Measurements from ENCODE around the gene COQ5.

Gene COQ5

GRCh38 chr12:120495731-120496412 lies 33.1 kb downstream of the COQ5 start, which contains the start of gene DYNLL1 (continued):
- TF ChIP-seq ZNF335 (tag by site-specific recombination; conservative IDR thresholded peaks at IDR 0.05) = peak; percentile 74
- TF ChIP-seq KLF10 (tag by site-specific recombination; IDR thresholded peaks at IDR 0.05) = peak; percentile 49; the same call in 1 of the 2 replicates
- peak; percentile 85 for TF ChIP-seq GLIS2 (tag by site-specific recombination; IDR thresholded peaks at IDR 0.05)
- no peak for TF ChIP-seq ZNF292 (tag by site-specific recombination; IDR thresholded peaks at IDR 0.05; ENCODE audit: borderline replicate concordance, low read depth)
- TF ChIP-seq ZNF610 (tag by site-specific recombination; IDR thresholded peaks at IDR 0.05; ENCODE audit: borderline replicate concordance) = no peak
- TF ChIP-seq TCF7L2 (IDR thresholded peaks at IDR 0.05; ENCODE audit: borderline replicate concordance, low read depth, low read length) = no peak
- no peak for TF ChIP-seq ZNF560 (tag by site-specific recombination; IDR thresholded peaks at IDR 0.05; ENCODE audit: borderline replicate concordance)
- TF ChIP-seq OSR2 (tag by site-specific recombination; IDR thresholded peaks at IDR 0.05) = peak; percentile 96
- peak; percentile 34; the same call in 1 of the 2 replicates for TF ChIP-seq ZSCAN30 (tag by site-specific recombination; IDR thresholded peaks at IDR 0.05)
- peak; percentile 92 for TF ChIP-seq KLF1 (tag by site-specific recombination; IDR thresholded peaks at IDR 0.05)
- TF ChIP-seq ZBTB26 (tag by site-specific recombination; optimal IDR thresholded peaks at IDR 0.05) = peak; percentile 30
- 0 out of 2 replicates have a peak, but pooled peaks have one; percentile 43 for TF ChIP-seq ZBTB48 (tag by site-specific recombination; IDR thresholded peaks at IDR 0.05)
- peak; percentile 97 for TF ChIP-seq SP2 (tag by site-specific recombination; IDR thresholded peaks at IDR 0.05)
- TF ChIP-seq SALL2 (tag by site-specific recombination; IDR thresholded peaks at IDR 0.05; ENCODE audit: borderline replicate concordance) = no peak
- no peak for TF ChIP-seq ZNF2 (tag by site-specific recombination; IDR thresholded peaks at IDR 0.05)
- TF ChIP-seq ZNF341 (tag by site-specific recombination; IDR thresholded peaks at IDR 0.05; ENCODE audit: low read depth) = peak; percentile 97
- TF ChIP-seq ZNF10 (tag by site-specific recombination; IDR thresholded peaks at IDR 0.05) = no peak
- no peak for TF ChIP-seq ZNF433 (tag by site-specific recombination; IDR thresholded peaks at IDR 0.05; ENCODE audit: low read depth)
- TF ChIP-seq ZFP3 (tag by site-specific recombination; IDR thresholded peaks at IDR 0.05; ENCODE audit: low read depth) = no peak
- TF ChIP-seq ZNF585B (tag by site-specific recombination; IDR thresholded peaks at IDR 0.05) = no peak
- no peak for TF ChIP-seq FEZF1 (tag by site-specific recombination; IDR thresholded peaks at IDR 0.05)
- 0 out of 2 replicates have a peak, but pooled peaks have one; percentile 24 for TF ChIP-seq SP7 (tag by site-specific recombination; IDR thresholded peaks at IDR 0.05)
- no peak for TF ChIP-seq ZNF138 (tag by site-specific recombination; IDR thresholded peaks at IDR 0.05; ENCODE audit: borderline replicate concordance)
- no peak for TF ChIP-seq ZNF792 (tag by site-specific recombination; IDR thresholded peaks at IDR 0.05)
- TF ChIP-seq ZNF639 (tag by site-specific recombination; IDR thresholded peaks at IDR 0.05) = no peak
- TF ChIP-seq ZNF223 (tag by site-specific recombination; IDR thresholded peaks at IDR 0.05) = no peak
- 0 out of 2 replicates have a peak, but pooled peaks have one; percentile 22 for TF ChIP-seq PRDM10 (tag by site-specific recombination; IDR thresholded peaks at IDR 0.05)
- peak; percentile 90 for TF ChIP-seq IKZF3 (tag by site-specific recombination; IDR thresholded peaks at IDR 0.05)
- TF ChIP-seq ZNF239 (tag by site-specific recombination; IDR thresholded peaks at IDR 0.05) = no peak
- 0 out of 2 replicates have a peak, but pooled peaks have one; percentile 10 for TF ChIP-seq KLF7 (tag by site-specific recombination; IDR thresholded peaks at IDR 0.05; ENCODE audit: borderline replicate concordance)
- peak; percentile 70; the same call in 1 of the 2 replicates for TF ChIP-seq GLIS1 (tag by site-specific recombination; IDR thresholded peaks at IDR 0.05)
- TF ChIP-seq ZNF501 (tag by site-specific recombination; IDR thresholded peaks at IDR 0.05) = peak; percentile 61; the same call in 1 of the 2 replicates
- TF ChIP-seq ZBTB10 (tag by site-specific recombination; IDR thresholded peaks at IDR 0.05) = peak; percentile 70; the same call in 1 of the 2 replicates
